Suprapubic skin (tissue), 4 donors: ENCODE data around the gene CRNN.

Experiments used
- POLR2A ChIP-seq, 2 donors: fragments of 450-650 bp; IDR thresholded peaks; one replicate each; pipeline ENCODE4 v1.6.1; 2017; ENCODE audit warnings: antibody characterized with exemption in 2 of 2, mild to moderate bottlenecking in 2 of 2, moderate library complexity in 2 of 2
- POLR2AphosphoS5 ChIP-seq, 3 donors: sonication (generic); formaldehyde crosslinking; IDR thresholded peaks; one replicate each; pipeline ENCODE4 v1.6.1; 2017; ENCODE audit warnings: antibody characterized with exemption in 3 of 3
- TF ChIP-seq, protein P1 (sequence below), 2 donors: fragments of 200-600 bp in 1 of 2; fragments of 450-650 bp in 1 of 2; sonication (generic) in 1 of 2; IDR thresholded peaks; one replicate each; pipeline ENCODE4 v1.5.1; 2016 to 2019; ENCODE audit warnings: antibody characterized with exemption in 2 of 2, mild to moderate bottlenecking in 1 of 2, moderate library complexity in 1 of 2

DNA sequence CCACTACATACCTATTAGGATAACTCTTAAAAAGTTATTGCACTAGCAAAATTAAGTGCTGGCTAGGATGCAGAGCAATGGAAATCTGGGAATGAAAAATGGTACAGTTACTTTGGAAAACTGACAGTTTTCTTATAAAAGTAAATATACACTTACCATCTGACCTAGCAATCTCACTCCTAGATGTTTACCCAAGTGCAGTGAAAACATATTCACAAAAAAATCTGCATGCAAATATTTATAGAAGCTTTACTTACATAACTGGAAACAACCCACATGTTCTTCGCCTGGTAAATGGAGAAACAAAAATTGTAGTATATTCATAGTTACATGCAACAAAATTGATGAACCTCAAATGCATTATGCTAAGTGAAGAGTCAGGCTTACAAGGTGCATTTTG lies 41.4 kb downstream of the CRNN start:
- TF ChIP-seq, protein P1, sequence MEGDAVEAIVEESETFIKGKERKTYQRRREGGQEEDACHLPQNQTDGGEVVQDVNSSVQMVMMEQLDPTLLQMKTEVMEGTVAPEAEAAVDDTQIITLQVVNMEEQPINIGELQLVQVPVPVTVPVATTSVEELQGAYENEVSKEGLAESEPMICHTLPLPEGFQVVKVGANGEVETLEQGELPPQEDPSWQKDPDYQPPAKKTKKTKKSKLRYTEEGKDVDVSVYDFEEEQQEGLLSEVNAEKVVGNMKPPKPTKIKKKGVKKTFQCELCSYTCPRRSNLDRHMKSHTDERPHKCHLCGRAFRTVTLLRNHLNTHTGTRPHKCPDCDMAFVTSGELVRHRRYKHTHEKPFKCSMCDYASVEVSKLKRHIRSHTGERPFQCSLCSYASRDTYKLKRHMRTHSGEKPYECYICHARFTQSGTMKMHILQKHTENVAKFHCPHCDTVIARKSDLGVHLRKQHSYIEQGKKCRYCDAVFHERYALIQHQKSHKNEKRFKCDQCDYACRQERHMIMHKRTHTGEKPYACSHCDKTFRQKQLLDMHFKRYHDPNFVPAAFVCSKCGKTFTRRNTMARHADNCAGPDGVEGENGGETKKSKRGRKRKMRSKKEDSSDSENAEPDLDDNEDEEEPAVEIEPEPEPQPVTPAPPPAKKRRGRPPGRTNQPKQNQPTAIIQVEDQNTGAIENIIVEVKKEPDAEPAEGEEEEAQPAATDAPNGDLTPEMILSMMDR (IDR thresholded peaks at IDR 0.05), result no peak
- no peak for TF ChIP-seq POLR2AphosphoS5 (IDR thresholded peaks at IDR 0.05)
- no peak for TF ChIP-seq POLR2A (IDR thresholded peaks at IDR 0.05)
